GM12891 (cell line): ENCODE measurements around the gene OCA2.

Experiments used
- DNase-seq: peaks from one replicate; pipeline ENCODE4 v3.0.0; 2011; ENCODE audit warnings: low spot score; ENCODE audit not compliant: insufficient read length
- FAIRE-seq: peaks from 2 replicates; lab custom pipeline; 2011; peaks lifted over from hg19 to GRCh38; lab: Jason Lieb, UNC
- PAX5 ChIP-seq: IDR thresholded peaks from 2 replicates; pipeline ENCODE4 v1.6.1; 2011; ENCODE audit warnings: low read length, moderate library complexity, mild to moderate bottlenecking; ENCODE audit not compliant: insufficient read depth, severe bottlenecking
- POLR2A ChIP-seq: IDR thresholded peaks from 2 replicates; pipeline ENCODE4 v1.6.1; 2011; ENCODE audit warnings: low read depth, low read length, control low read depth
- POLR2AphosphoS5 ChIP-seq: IDR thresholded peaks from 2 replicates; pipeline ENCODE4 v1.6.1; 2011; ENCODE audit warnings: low read depth, low read length, control low read depth
- POU2F2 ChIP-seq: IDR thresholded peaks from 2 replicates; pipeline ENCODE4 v1.6.1; 2011; ENCODE audit warnings: low read depth, mild to moderate bottlenecking, control low read depth, low read length, moderate library complexity
- SPI1 ChIP-seq: IDR thresholded peaks from 2 replicates; pipeline ENCODE4 v1.6.1; 2011; ENCODE audit warnings: low read depth, low read length, control low read depth
- TAF1 ChIP-seq: IDR thresholded peaks from 2 replicates; pipeline ENCODE4 v1.6.1; 2011; ENCODE audit warnings: low read depth, low read length, control low read depth

OCA2 gene

DNA sequence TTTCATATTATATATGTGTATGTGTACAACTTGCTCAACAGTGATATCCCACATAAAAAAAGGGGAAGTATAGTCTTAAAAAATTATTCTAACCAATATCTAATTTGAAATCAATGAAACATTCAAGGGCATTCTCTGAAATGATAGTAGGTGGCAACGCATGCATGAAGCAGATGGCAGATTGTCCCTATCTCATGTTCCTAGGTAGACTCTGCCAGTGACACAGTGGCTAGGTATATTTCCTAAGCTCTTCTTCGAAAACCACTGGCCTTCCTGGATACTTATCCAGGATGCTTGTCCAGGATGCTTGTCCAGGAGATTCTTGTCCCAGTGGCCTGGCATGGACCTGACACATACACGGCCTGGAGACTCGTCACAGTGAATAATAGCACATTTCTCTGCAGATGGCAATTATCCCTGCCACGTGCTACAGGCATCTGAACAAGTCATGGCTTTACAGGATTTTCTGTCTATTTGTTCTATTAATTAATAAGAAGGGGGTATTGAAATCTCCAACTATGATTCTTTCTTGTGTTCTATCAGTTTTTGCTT, 54.9 kb downstream of the OCA2 start:
- DNase-seq (no peak), FAIRE-seq (no peak)
- no peak for TF ChIP-seq POU2F2
- no peak for TF ChIP-seq POLR2A
- no peak for TF ChIP-seq PAX5
- TF ChIP-seq POLR2AphosphoS5: no peak
- no peak for TF ChIP-seq TAF1

DNA sequence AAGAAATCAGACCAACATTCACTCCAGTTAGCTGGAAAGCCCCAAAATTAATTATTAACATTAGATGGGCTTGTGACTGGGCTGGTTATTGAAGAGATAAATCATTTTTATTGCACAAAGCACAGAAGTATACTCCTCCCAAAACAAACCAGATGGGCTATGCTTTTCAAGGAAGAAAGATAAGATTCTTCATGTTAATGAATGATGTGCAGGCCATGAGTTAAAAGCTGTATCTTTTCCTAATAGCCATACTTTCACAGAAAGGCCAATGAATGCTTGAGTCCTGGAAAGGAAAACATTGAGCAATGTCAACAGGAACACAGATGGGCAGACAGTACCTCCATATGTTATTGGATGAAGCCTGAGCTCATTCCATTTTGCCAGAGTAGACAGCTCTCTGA, 55.4 kb downstream of the OCA2 start:
- TF ChIP-seq PAX5: no peak
- TF ChIP-seq SPI1: no peak
- no peak for TF ChIP-seq POU2F2
- no peak for TF ChIP-seq POLR2A
- TF ChIP-seq POLR2AphosphoS5: no peak
- no peak for TF ChIP-seq TAF1
- FAIRE-seq (no peak), DNase-seq (no peak)

DNA sequence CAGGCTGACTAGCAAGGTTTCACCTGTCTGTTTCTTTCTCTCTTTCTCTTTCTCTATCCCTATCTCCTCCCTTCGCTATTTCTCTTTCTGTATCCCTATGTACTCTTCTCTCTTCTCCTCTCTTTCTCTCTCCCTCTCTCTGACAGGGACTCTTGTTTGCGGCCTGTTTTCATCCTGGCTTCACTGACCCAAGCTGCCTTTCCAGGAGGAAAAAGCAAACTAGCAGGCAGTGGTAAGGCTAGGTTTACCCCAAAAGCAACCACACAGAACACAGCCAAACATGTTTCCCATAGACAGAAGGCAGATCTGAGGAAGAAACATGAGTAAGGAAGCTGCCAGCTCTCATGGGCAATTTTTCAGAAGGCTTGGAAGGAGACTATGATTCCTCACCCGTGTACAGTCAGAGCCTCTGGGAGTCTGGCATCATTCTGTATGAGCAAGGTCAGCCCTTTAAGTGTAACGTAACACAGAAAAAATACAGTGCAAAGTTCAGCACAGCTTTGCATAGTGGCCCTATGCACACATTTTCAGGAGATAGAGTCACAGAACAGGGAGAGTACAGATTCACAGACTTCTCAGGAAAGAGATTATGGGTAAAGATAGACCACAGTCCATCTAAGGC, 61.0 kb downstream of the OCA2 start:
- TF ChIP-seq POLR2AphosphoS5 (no peak), POU2F2 (no peak), POLR2A (no peak), TAF1 (no peak), SPI1 (no peak), PAX5 (no peak)
- FAIRE-seq (no peak), DNase-seq (no peak)

DNA sequence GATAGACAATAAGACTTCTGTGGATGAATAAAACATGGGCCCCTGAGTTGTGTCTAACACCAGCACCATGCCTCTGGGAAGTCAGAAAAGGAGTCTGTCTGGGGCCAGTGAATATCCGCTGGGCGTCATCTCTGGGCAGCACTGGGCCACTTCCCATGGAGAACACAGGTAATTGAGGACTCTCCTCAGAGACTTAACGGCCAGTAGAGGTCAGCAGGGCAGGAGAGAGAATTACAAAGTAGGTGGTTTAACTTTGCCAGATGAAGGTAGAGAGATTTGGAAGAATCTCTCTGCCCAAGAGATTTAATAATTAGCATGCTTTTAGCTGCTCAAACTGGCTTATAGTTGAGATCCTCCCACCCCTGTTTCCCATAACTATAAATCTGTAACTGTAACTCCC, 65.7 kb downstream of the OCA2 start:
- FAIRE-seq: no peak
- no peak for DNase-seq
- no peak for TF ChIP-seq TAF1
- no peak for TF ChIP-seq SPI1
- TF ChIP-seq POU2F2: no peak
- TF ChIP-seq POLR2A: no peak

DNA sequence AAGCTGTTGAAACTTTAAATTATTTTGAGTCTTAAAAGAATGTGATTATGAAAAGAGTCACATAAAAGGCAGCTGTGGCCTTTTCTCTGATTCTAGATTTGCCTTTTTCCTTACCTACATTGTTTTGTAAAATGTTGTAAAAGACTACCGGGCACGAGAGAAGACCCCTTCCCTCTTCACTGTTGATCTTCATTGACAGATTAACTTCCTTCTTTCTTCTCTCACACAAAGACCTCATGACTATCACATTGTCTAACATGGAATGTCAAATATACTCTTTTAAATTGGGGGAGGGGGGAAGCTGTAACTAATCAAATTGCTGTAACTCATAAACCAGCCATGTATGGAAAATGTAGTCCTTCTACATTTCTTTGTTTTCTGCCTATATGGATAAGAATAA, 68.3 kb downstream of the OCA2 start:
- DNase-seq (no peak), FAIRE-seq (no peak)
- no peak for TF ChIP-seq POU2F2

DNA sequence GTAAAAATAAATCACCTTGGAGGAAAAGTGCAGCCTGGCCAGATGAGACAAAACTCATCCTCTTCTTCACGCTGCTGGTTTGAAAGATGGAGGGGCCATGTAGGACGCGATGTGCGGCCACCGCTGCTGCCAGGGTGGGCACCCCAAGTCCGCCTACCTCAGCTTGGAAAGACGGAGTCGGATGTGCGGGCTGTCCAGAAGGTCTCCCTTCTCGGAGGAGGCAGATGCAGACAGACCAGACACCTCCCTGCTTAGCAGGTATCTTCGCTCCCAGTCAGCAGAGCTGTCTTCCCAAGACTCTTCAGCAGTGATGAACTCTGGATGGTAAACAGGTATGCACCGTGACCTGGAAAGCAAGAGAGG, 71.4 kb downstream of the OCA2 start:
- no peak for FAIRE-seq
- TF ChIP-seq POU2F2: no peak
- no peak for TF ChIP-seq POLR2A
- TF ChIP-seq SPI1: no peak
- no peak for TF ChIP-seq TAF1
- TF ChIP-seq PAX5: no peak
- TF ChIP-seq POLR2AphosphoS5: no peak
- no peak for DNase-seq

DNA sequence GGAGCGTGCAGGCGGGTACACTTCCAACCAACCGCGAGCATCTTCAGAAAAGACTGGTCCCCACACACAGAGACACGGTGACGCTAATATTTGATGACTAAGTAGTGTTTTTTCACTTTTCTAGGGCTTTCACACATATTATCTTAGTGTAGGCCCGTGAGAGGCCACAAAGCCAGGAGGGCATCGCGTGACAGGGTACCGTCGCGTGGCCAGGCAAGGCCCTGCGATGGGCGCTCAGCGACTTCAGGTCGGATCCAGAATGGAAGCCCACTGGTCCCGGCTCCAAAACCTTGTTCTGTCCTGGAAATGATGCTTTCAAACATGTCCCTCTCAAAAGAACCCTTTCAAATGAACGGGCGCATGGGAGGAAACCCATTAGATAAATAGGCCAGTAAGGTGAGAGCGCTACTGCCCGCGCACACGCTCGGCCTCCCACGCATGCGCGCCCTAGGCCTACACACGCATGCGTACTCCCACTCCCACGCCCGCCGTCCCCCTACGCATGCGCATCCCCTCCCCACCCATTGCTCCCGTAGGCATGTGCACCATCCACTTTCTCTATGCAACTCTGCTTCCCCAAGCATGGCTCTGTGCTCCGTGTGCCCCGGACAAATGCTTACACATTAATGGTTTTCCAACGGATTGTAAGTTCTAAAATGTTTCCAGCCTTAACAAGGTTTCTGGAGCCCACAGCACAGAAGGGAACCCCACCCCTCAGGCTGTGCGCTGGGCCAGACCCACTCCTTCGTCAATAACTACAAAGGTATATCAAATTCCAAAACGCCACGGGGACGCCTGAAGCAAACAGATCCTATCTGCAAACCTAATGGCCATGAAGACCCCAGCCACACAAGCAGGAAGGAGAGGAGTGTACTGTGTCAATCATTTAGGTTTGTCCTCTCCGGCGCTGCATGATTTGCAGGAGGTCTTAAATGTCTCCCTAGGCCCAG, 72.1 kb downstream of the OCA2 start:
- TF ChIP-seq POLR2A (no peak), POU2F2 (no peak), POLR2AphosphoS5 (no peak), TAF1 (no peak), SPI1 (no peak), PAX5 (no peak)
- no peak for FAIRE-seq

DNA sequence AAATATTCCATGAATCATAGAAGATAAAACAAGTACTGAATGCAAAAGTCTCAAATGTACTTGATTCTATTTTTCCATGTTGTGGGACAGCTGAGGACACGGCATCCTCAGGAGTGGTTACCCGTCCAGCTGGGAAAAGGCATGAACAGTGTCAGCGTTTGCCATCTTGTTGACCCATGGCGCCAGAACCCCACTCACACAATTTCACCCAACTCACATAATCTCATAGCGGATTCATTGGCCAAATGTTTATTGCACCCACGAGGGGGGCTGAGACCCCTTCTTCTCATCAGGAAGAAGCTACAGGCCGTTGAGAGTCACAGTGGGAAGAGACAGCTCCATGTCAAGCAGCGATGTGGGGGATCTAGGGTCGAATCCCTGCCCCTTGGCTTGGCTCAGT, 72.9 kb downstream of the OCA2 start:
- DNase-seq (no peak), FAIRE-seq (no peak)

More for the DNA sequence above, 72.1 kb downstream of the OCA2 start:
- DNase-seq: no peak

DNA sequence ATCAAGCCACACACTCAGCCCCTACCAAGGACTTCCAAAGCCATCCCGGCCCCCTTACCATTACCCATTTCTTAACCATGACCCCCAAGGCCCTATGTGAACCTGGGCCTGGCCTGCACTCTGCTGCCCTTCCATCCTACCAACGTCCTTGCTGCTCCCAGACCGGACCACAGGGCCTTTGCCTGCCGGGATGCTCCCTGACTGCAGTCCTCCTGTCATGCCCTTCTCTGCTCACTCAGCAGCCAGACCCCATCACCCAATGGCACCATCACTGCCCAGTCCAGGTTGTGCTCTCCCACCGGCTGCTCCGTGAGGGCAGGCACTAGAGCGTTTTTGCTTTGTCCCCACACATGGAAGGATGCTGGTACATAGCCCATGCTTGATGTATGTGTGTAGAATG, 73.7 kb downstream of the OCA2 start:
- no peak for FAIRE-seq
- TF ChIP-seq POLR2AphosphoS5 (no peak), PAX5 (no peak), POU2F2 (no peak), TAF1 (no peak), SPI1 (no peak), POLR2A (no peak)
- DNase-seq: no peak

More for the DNA sequence above, 72.9 kb downstream of the OCA2 start:
- no peak for TF ChIP-seq PAX5
- TF ChIP-seq SPI1: no peak
- no peak for TF ChIP-seq POU2F2
- no peak for TF ChIP-seq POLR2AphosphoS5
- TF ChIP-seq POLR2A: no peak
- TF ChIP-seq TAF1: no peak

DNA sequence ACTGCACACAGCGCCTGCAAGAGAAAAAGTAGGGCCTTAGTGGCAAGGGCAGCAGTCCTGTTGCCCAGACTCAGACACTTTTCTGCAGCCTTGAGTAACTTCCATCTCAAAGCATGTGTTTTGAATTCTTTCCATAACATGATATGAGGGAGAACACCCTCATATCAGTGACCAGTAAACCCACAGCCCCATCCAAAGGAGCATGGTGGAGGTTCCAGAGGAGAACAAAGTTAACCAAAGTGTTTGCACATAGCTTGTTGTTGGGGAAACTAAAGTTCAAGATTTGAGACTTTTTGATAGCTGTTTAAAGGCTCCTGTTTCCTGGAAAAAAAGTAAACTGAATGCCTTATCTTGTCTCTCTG, 74.2 kb downstream of the OCA2 start:
- TF ChIP-seq POLR2AphosphoS5 (no peak), SPI1 (no peak), POLR2A (no peak), TAF1 (no peak), POU2F2 (no peak)
- no peak for FAIRE-seq

More for the DNA sequence above, 74.2 kb downstream of the OCA2 start:
- DNase-seq: no peak
